BJ (cell line): Measurements from ENCODE around the gene ACD. TPM values are rescaled to one million over a fixed set of nuclear protein-coding genes. Genes with fewer than 3 reads are reported as not detected.

Source experiments
- CTCF ChIA-PET: fragments of 350-600 bp; formaldehyde crosslinking; extraction: SDS; loops from one replicate; lab custom pipeline; 2021; ENCODE audit warnings: antibody characterized with exemption, inconsistent platforms; lab: Yijun Ruan, JAX
- POLR2A ChIA-PET: fragments of 300-600 bp; sonication (Branson Sonifier 250); formaldehyde crosslinking; extraction: SDS; loops from one replicate; lab custom pipeline; 2021; ENCODE audit warnings: antibody characterized with exemption; lab: Charles Lee
- DNase-seq: peaks from one replicate; pipeline ENCODE4 v3.0.0-alpha.2; 2011; ENCODE audit warnings: low read depth
- H3K27me3 ChIP-seq: 2 replicates; pipeline ENCODE4 v1.6.0; 2011; ENCODE audit warnings: low read length; ENCODE audit not compliant: control insufficient read depth, insufficient read depth
- H3K36me3 ChIP-seq: 2 replicates; pipeline ENCODE4 v1.5.1; 2011; ENCODE audit warnings: low read length; ENCODE audit not compliant: control insufficient read depth, insufficient read depth
- H3K4me3 ChIP-seq: 2 replicates; pipeline ENCODE4 v1.5.1; 2011; ENCODE audit warnings: low read depth, mild to moderate bottlenecking, control low read depth, low read length
- CTCF ChIP-seq: IDR thresholded peaks from 2 replicates; pipeline ENCODE4 v1.5.1; 2011; ENCODE audit warnings: low read depth, mild to moderate bottlenecking, control low read depth, inconsistent platforms, low read length, moderate library complexity; ENCODE audit not compliant: insufficient read depth
- polyA plus RNA-seq: library from polyadenylated mRNA; depleted of rRNA; stranded (reverse); fragments of >200 nt; gene quantifications from 2 replicates; pipeline ENCODE4 v1.2.3, GENCODE V29; 2011

The ACD gene
- polyA plus RNA-seq, 1 experiment = 29.5 TPM

GRCh38 chr16:67656344-67657016 lies 3.6 kb downstream of the ACD start:
- DNase-seq = no peak
- POLR2A ChIA-PET = no interaction called here
- no peak overlapping the region for H3K4me3 ChIP-seq
- TF ChIP-seq CTCF = no peak
- H3K27me3 ChIP-seq = peaks cover 2% of the 10 kb centered on the region
- H3K36me3 ChIP-seq = peaks cover 7% of the 10 kb centered on the region
- CTCF ChIA-PET = interaction anchor here (0.6 to 4.3 kb wide), 5 partner anchors 10 to 411 kb away, joined by 3 to 24 read pairs (median 3); no protein-coding TSS in a partner anchor

- CTCF ChIA-PET = interaction anchor here (1.4 to 4.3 kb wide), 2 partner anchors 13 to 134 kb away, joined by 3 to 24 read pairs; no protein-coding TSS in a partner anchor
- peaks cover 9% of the 10 kb centered on the region for H3K27me3 ChIP-seq
- H3K4me3 ChIP-seq = no peak overlapping the region
- POLR2A ChIA-PET = no interaction called here
- DNase-seq = no peak
- H3K36me3 ChIP-seq = peaks cover 7% of the 10 kb centered on the region
- no peak for TF ChIP-seq CTCF
Measured at GRCh38 chr16:67655363-67655762, 4.7 kb downstream of the ACD start.

GRCh38 chr16:67654403-67654911 lies 5.6 kb downstream of the ACD start:
- ChIA-PET CTCF (interaction anchor here (1.3 kb wide), 1 partner anchor 110 kb away, joined by 4 read pairs; no protein-coding TSS in a partner anchor), POLR2A (no interaction called here)
- DNase-seq = no peak
- Histone ChIP-seq H3K27me3 (peaks cover 16% of the 10 kb centered on the region), H3K36me3 (peaks cover 7% of the 10 kb centered on the region), H3K4me3 (no peak overlapping the region)
- no peak for TF ChIP-seq CTCF

GRCh38 chr16:67653789-67654402 lies 6.2 kb downstream of the ACD start:
- TF ChIP-seq CTCF = no peak
- Histone ChIP-seq H3K36me3 (peaks cover 7% of the 10 kb centered on the region), H3K4me3 (peak overlapping the region; percentile 44), H3K27me3 (peaks cover 20% of the 10 kb centered on the region)
- DNase-seq = no peak
- POLR2A ChIA-PET = no interaction called here
- CTCF ChIA-PET = interaction anchor here (1.3 kb wide), 1 partner anchor 110 kb away, joined by 4 read pairs; no protein-coding TSS in a partner anchor

- no peak for DNase-seq
- TF ChIP-seq CTCF = peak; percentile 23; the same call in 1 of the 2 replicates
- ChIA-PET POLR2A (no interaction called here), CTCF (interaction anchor here (1.3 to 15.6 kb wide), 2 partner anchors 109 to 132 kb away, joined by 4 to 181 read pairs; no protein-coding TSS in a partner anchor)
- peaks cover 7% of the 10 kb centered on the region for H3K36me3 ChIP-seq
- H3K4me3 ChIP-seq = peak overlapping the region; percentile 44
- H3K27me3 ChIP-seq = peaks cover 26% of the 10 kb centered on the region
Measured at GRCh38 chr16:67653128-67653788, 6.8 kb downstream of the ACD start.
